ENCODE measurements around the gene LRP5.

Gene LRP5

GRCh38 chr11:68347345-68347744 is 35.0 kb downstream of the LRP5 start:
- peaks cover 12% of the 10 kb centered on the region for H3K79me1 ChIP-seq (ENCODE audit: low read depth, low read length)
- no peak overlapping the region for H3K4me3 ChIP-seq (ENCODE audit: low read length in 2 of 2)
- H3K9me3 ChIP-seq (replicated peaks in 1 of 2; ENCODE audit: control insufficient read depth in 2 of 2, insufficient read depth in 1 of 2, low read depth in 1 of 2, low read length in 2 of 2): peaks cover 2 to 12% of the 10 kb centered on the region in 2 donors
- H3K9ac ChIP-seq (ENCODE audit: low read depth, low read length, poor library complexity): peak overlapping the region; percentile 15
- peaks cover 5 to 11% of the 10 kb centered on the region in 2 donors for H3K4me1 ChIP-seq (ENCODE audit: control insufficient read depth in 2 of 2, insufficient read depth in 1 of 2, low read depth in 1 of 2, low read length in 2 of 2)
- peak overlapping the region; percentile 64 for H4K91ac ChIP-seq (ENCODE audit: low read depth, low read length, poor library complexity)
- H2BK15ac ChIP-seq (ENCODE audit: low read length): no peak overlapping the region
- no peaks in the 10 kb centered on the region for H3K27me3 ChIP-seq (ENCODE audit: control insufficient read depth in 3 of 3, insufficient read depth in 3 of 3, low read depth in 1 of 3, low read length in 3 of 3)
- peak overlapping the region; percentile 60 for H3K18ac ChIP-seq (ENCODE audit: low read length)
- H4K8ac ChIP-seq (ENCODE audit: low read depth, low read length): no peak overlapping the region
- peak overlapping the region; percentile 67 for H3K14ac ChIP-seq (ENCODE audit: low read length)
- H2BK5ac ChIP-seq (ENCODE audit: low read length): no peak overlapping the region
- H2AFZ ChIP-seq (ENCODE audit: low read length): no peak overlapping the region
- H3K4me2 ChIP-seq (ENCODE audit: insufficient read depth, low read length, poor library complexity, severe bottlenecking): no peak overlapping the region
- no peak for DNase-seq (ENCODE audit: low spot score)
- peak overlapping the region; percentile 40 for H2AK5ac ChIP-seq (ENCODE audit: low read depth, low read length)
- H3K23ac ChIP-seq (ENCODE audit: low read depth, low read length, poor library complexity): peak overlapping the region; percentile 71
- no peak overlapping the region for H2BK120ac ChIP-seq (ENCODE audit: low read depth, low read length)
- WGBS, 2 donors (ENCODE audit: extremely low coverage in 2 of 2, insufficient read length in 2 of 2, insufficient replicate concordance in 1 of 2): no CpG with 5 or more reads among the region's 8 CpGs
- no peak overlapping the region for H3K27ac ChIP-seq (replicated peaks; ENCODE audit: low read length)
- H3K4ac ChIP-seq (ENCODE audit: low read length): no peak overlapping the region
- peaks cover 7 to 24% of the 10 kb centered on the region in 2 donors for H3K36me3 ChIP-seq (replicated peaks in 1 of 2; ENCODE audit: control insufficient read depth in 2 of 2, insufficient read depth in 2 of 2, low read length in 2 of 2)
- no peak overlapping the region for H2BK12ac ChIP-seq (ENCODE audit: low read length)

- Histone ChIP-seq H3K4me2 (ENCODE audit: insufficient read depth, low read length, poor library complexity, severe bottlenecking) (no peak overlapping the region), H3K4me3 (ENCODE audit: low read length in 2 of 2) (peak overlapping the region in 1 of 2 donors; percentile 23), H4K91ac (ENCODE audit: low read depth, low read length, poor library complexity) (peak overlapping the region; percentile 64), H4K8ac (ENCODE audit: low read depth, low read length) (no peak overlapping the region), H3K4me1 (ENCODE audit: control insufficient read depth in 2 of 2, insufficient read depth in 1 of 2, low read depth in 1 of 2, low read length in 2 of 2) (peaks cover 5 to 6% of the 10 kb centered on the region in 2 donors), H3K79me1 (ENCODE audit: low read depth, low read length) (peaks cover 12% of the 10 kb centered on the region), H3K27ac (replicated peaks; ENCODE audit: low read length) (no peak overlapping the region), H3K18ac (ENCODE audit: low read length) (peak overlapping the region; percentile 60), H3K36me3 (replicated peaks in 1 of 2; ENCODE audit: control insufficient read depth in 2 of 2, insufficient read depth in 2 of 2, low read length in 2 of 2) (peaks cover 7 to 24% of the 10 kb centered on the region in 2 donors), H2AK5ac (ENCODE audit: low read depth, low read length) (no peak overlapping the region), H3K14ac (ENCODE audit: low read length) (peak overlapping the region; percentile 67), H3K23ac (ENCODE audit: low read depth, low read length, poor library complexity) (peak overlapping the region; percentile 71), H2BK15ac (ENCODE audit: low read length) (no peak overlapping the region), H3K9ac (ENCODE audit: low read depth, low read length, poor library complexity) (peak overlapping the region; percentile 15), H2BK5ac (ENCODE audit: low read length) (no peak overlapping the region), H2BK120ac (ENCODE audit: low read depth, low read length) (no peak overlapping the region), H2BK12ac (ENCODE audit: low read length) (no peak overlapping the region), H3K27me3 (ENCODE audit: control insufficient read depth in 3 of 3, insufficient read depth in 3 of 3, low read depth in 1 of 3, low read length in 3 of 3) (no peaks in the 10 kb centered on the region), H3K4ac (ENCODE audit: low read length) (no peak overlapping the region), H2AFZ (ENCODE audit: low read length) (no peak overlapping the region), H3K9me3 (replicated peaks in 1 of 2; ENCODE audit: control insufficient read depth in 2 of 2, insufficient read depth in 1 of 2, low read depth in 1 of 2, low read length in 2 of 2) (peaks cover 2 to 13% of the 10 kb centered on the region in 2 donors)
- no peak for DNase-seq (ENCODE audit: low spot score)
- no CpG with 5 or more reads among the region's 32 CpGs for WGBS, 2 donors (ENCODE audit: extremely low coverage in 2 of 2, insufficient read length in 2 of 2, insufficient replicate concordance in 1 of 2)
Observed at GRCh38 chr11:68347841-68348240, 35.5 kb downstream of the LRP5 start.

GRCh38 chr11:68349461-68350249 is 37.3 kb downstream of the LRP5 start:
- Histone ChIP-seq H3K27me3 (ENCODE audit: control insufficient read depth in 3 of 3, insufficient read depth in 3 of 3, low read depth in 1 of 3, low read length in 3 of 3) (no peaks in the 10 kb centered on the region), H4K8ac (ENCODE audit: low read depth, low read length) (no peak overlapping the region)
- WGBS, 2 donors (ENCODE audit: extremely low coverage in 2 of 2, insufficient read length in 2 of 2, insufficient replicate concordance in 1 of 2): no CpG with 5 or more reads among the region's 15 CpGs

GRCh38 chr11:68350759-68351449 is 38.5 kb downstream of the LRP5 start:
- H3K27me3 ChIP-seq (ENCODE audit: control insufficient read depth in 3 of 3, insufficient read depth in 3 of 3, low read depth in 1 of 3, low read length in 3 of 3): no peaks in the 10 kb centered on the region
- H2BK12ac ChIP-seq (ENCODE audit: low read length): peak overlapping the region; percentile 82
- no peak overlapping the region for H2BK15ac ChIP-seq (ENCODE audit: low read length)
- H4K8ac ChIP-seq (ENCODE audit: low read depth, low read length): no peak overlapping the region
- H3K9ac ChIP-seq (ENCODE audit: low read depth, low read length, poor library complexity): no peak overlapping the region
- H3K18ac ChIP-seq (ENCODE audit: low read length): no peak overlapping the region
- no peak overlapping the region for H3K27ac ChIP-seq (replicated peaks; ENCODE audit: low read length)
- H3K4ac ChIP-seq (ENCODE audit: low read length): no peak overlapping the region
- peak overlapping the region; percentile 89 for H2AK5ac ChIP-seq (ENCODE audit: low read depth, low read length)
- WGBS, 2 donors (ENCODE audit: extremely low coverage in 2 of 2, insufficient read length in 2 of 2, insufficient replicate concordance in 1 of 2): no CpG with 5 or more reads among the region's 28 CpGs
- H2BK120ac ChIP-seq (ENCODE audit: low read depth, low read length): no peak overlapping the region
- H3K9me3 ChIP-seq (replicated peaks in 1 of 2; ENCODE audit: control insufficient read depth in 2 of 2, insufficient read depth in 1 of 2, low read depth in 1 of 2, low read length in 2 of 2): peaks cover 2 to 7% of the 10 kb centered on the region in 2 donors
- no peak overlapping the region for H3K23ac ChIP-seq (ENCODE audit: low read depth, low read length, poor library complexity)
- peak overlapping the region; percentile 18 for H2BK5ac ChIP-seq (ENCODE audit: low read length)
- DNase-seq (ENCODE audit: low spot score): no peak
- H3K4me2 ChIP-seq (ENCODE audit: insufficient read depth, low read length, poor library complexity, severe bottlenecking): no peak overlapping the region
- peaks cover 5 to 10% of the 10 kb centered on the region in 2 donors for H3K4me1 ChIP-seq (ENCODE audit: control insufficient read depth in 2 of 2, insufficient read depth in 1 of 2, low read depth in 1 of 2, low read length in 2 of 2)
- no peak overlapping the region for H2AFZ ChIP-seq (ENCODE audit: low read length)
- H3K79me1 ChIP-seq (ENCODE audit: low read depth, low read length): peaks cover 8% of the 10 kb centered on the region
- peak overlapping the region; percentile 22 for H3K14ac ChIP-seq (ENCODE audit: low read length)
- H3K4me3 ChIP-seq (ENCODE audit: low read length in 2 of 2): peak overlapping the region in 1 of 2 donors; percentile 62
- H3K36me3 ChIP-seq (replicated peaks in 1 of 2; ENCODE audit: control insufficient read depth in 2 of 2, insufficient read depth in 2 of 2, low read length in 2 of 2): peaks cover 7 to 39% of the 10 kb centered on the region in 2 donors
- H4K91ac ChIP-seq (ENCODE audit: low read depth, low read length, poor library complexity): no peak overlapping the region

More at GRCh38 chr11:68349461-68350249, 37.3 kb downstream of the LRP5 start:
- Histone ChIP-seq H3K36me3 (replicated peaks in 1 of 2; ENCODE audit: control insufficient read depth in 2 of 2, insufficient read depth in 2 of 2, low read length in 2 of 2) (peaks cover 7 to 28% of the 10 kb centered on the region in 2 donors), H2BK5ac (ENCODE audit: low read length) (no peak overlapping the region), H3K27ac (replicated peaks; ENCODE audit: low read length) (no peak overlapping the region), H2BK12ac (ENCODE audit: low read length) (no peak overlapping the region), H2BK120ac (ENCODE audit: low read depth, low read length) (no peak overlapping the region), H2AFZ (ENCODE audit: low read length) (no peak overlapping the region), H3K4me3 (ENCODE audit: low read length in 2 of 2) (no peak overlapping the region), H3K9ac (ENCODE audit: low read depth, low read length, poor library complexity) (no peak overlapping the region), H4K91ac (ENCODE audit: low read depth, low read length, poor library complexity) (no peak overlapping the region), H3K4me1 (ENCODE audit: control insufficient read depth in 2 of 2, insufficient read depth in 1 of 2, low read depth in 1 of 2, low read length in 2 of 2) (peaks cover 5 to 10% of the 10 kb centered on the region in 2 donors), H3K79me1 (ENCODE audit: low read depth, low read length) (peaks cover 8% of the 10 kb centered on the region), H3K4ac (ENCODE audit: low read length) (no peak overlapping the region), H2AK5ac (ENCODE audit: low read depth, low read length) (no peak overlapping the region), H3K18ac (ENCODE audit: low read length) (no peak overlapping the region), H3K14ac (ENCODE audit: low read length) (no peak overlapping the region), H2BK15ac (ENCODE audit: low read length) (no peak overlapping the region), H3K23ac (ENCODE audit: low read depth, low read length, poor library complexity) (no peak overlapping the region), H3K4me2 (ENCODE audit: insufficient read depth, low read length, poor library complexity, severe bottlenecking) (no peak overlapping the region), H3K9me3 (replicated peaks in 1 of 2; ENCODE audit: control insufficient read depth in 2 of 2, insufficient read depth in 1 of 2, low read depth in 1 of 2, low read length in 2 of 2) (peaks cover 2 to 13% of the 10 kb centered on the region in 2 donors)
- DNase-seq (ENCODE audit: low spot score): no peak

Data from neuronal stem cell (in vitro differentiated cells).